HUES6 (cell line): ENCODE measurements around the gene ENTPD8.
"Not testable (repeated sequence)": the region's sequence is repeated elsewhere in the genome, so short reads cannot be mapped to it uniquely, and the experiment has no call there.

Source experiments
- H3K27ac ChIP-seq: 2 replicates; pipeline ENCODE4 v1.7.0; 2013; ENCODE audit warnings: low read depth, mild to moderate bottlenecking, low read length, inconsistent platforms
- H3K27me3 ChIP-seq: 2 replicates; pipeline ENCODE4 v1.6.1; 2013; ENCODE audit warnings: low read length; ENCODE audit not compliant: control insufficient read depth, insufficient read depth
- H3K36me3 ChIP-seq: 2 replicates; pipeline ENCODE4 v1.6.1; 2013; ENCODE audit warnings: low read length; ENCODE audit not compliant: control insufficient read depth, insufficient read depth
- H3K4me1 ChIP-seq: 2 replicates; pipeline ENCODE4 v1.6.1; 2013; ENCODE audit warnings: low read length; ENCODE audit not compliant: control insufficient read depth, insufficient read depth
- H3K4me3 ChIP-seq: 2 replicates; pipeline ENCODE4 v1.5.1; 2013; ENCODE audit warnings: low read depth, low read length
- H3K9ac ChIP-seq: one replicate; pipeline ENCODE4 v1.6.1; 2013; ENCODE audit warnings: mild to moderate bottlenecking, low read length
- H3K9me3 ChIP-seq: 2 replicates; pipeline ENCODE4 v1.6.1; 2013; ENCODE audit warnings: low read depth, low read length; ENCODE audit not compliant: control insufficient read depth, insufficient read depth

Gene ENTPD8

GRCh38 chr9:137391411-137391754 is 49.8 kb downstream of the ENTPD8 start:
- Histone ChIP-seq H3K27ac (no peak overlapping the region), H3K4me1 (no peaks in the 10 kb centered on the region), H3K9ac (no peak overlapping the region), H3K9me3 (no peaks in the 10 kb centered on the region), H3K27me3 (no peaks in the 10 kb centered on the region), H3K4me3 (no peak overlapping the region), H3K36me3 (no peaks in the 10 kb centered on the region; the same call in 1 of the 2 replicates)

- Histone ChIP-seq H3K9me3 (no peaks in the 10 kb centered on the region), H3K9ac (no peak overlapping the region), H3K27ac (no peak overlapping the region), H3K4me3 (no peak overlapping the region), H3K4me1 (no peaks in the 10 kb centered on the region), H3K27me3 (no peaks in the 10 kb centered on the region), H3K36me3 (no peaks in the 10 kb centered on the region)
Measured at GRCh38 chr9:137390553-137391410, 50.4 kb downstream of the ENTPD8 start.

- no peak overlapping the region for H3K27ac ChIP-seq
- H3K4me3 ChIP-seq, result no peak overlapping the region
- H3K9me3 ChIP-seq, result no peaks in the 10 kb centered on the region
- no peaks in the 10 kb centered on the region for H3K4me1 ChIP-seq
- H3K27me3 ChIP-seq, result no peaks in the 10 kb centered on the region
- H3K36me3 ChIP-seq, result no peaks in the 10 kb centered on the region
- H3K9ac ChIP-seq, result no peak overlapping the region
Measured at GRCh38 chr9:137389428-137389746, 51.8 kb downstream of the ENTPD8 start.

- H3K9ac ChIP-seq, result no peak overlapping the region
- H3K27me3 ChIP-seq, result no peaks in the 10 kb centered on the region
- no peak overlapping the region for H3K4me3 ChIP-seq
- H3K4me1 ChIP-seq, result no peaks in the 10 kb centered on the region
- H3K27ac ChIP-seq, result no peak overlapping the region
- no peaks in the 10 kb centered on the region for H3K9me3 ChIP-seq
- H3K36me3 ChIP-seq, result no peaks in the 10 kb centered on the region
Measured at GRCh38 chr9:137388589-137389427, 52.3 kb downstream of the ENTPD8 start.

GRCh38 chr9:137387891-137388560 is 53.1 kb downstream of the ENTPD8 start:
- H3K27ac ChIP-seq, result no peak overlapping the region
- H3K36me3 ChIP-seq, result no peaks in the 10 kb centered on the region
- no peaks in the 10 kb centered on the region for H3K4me1 ChIP-seq
- no peaks in the 10 kb centered on the region for H3K27me3 ChIP-seq
- no peaks in the 10 kb centered on the region for H3K9me3 ChIP-seq
- H3K9ac ChIP-seq, result no peak overlapping the region
- H3K4me3 ChIP-seq, result no peak overlapping the region

- H3K9ac ChIP-seq, result no peak overlapping the region
- no peak overlapping the region for H3K27ac ChIP-seq
- no peaks in the 10 kb centered on the region for H3K36me3 ChIP-seq
- no peak overlapping the region for H3K4me3 ChIP-seq
- peaks cover 3% of the 10 kb centered on the region; the same call in 1 of the 2 replicates for H3K4me1 ChIP-seq
- no peaks in the 10 kb centered on the region for H3K9me3 ChIP-seq
- H3K27me3 ChIP-seq, result no peaks in the 10 kb centered on the region
Measured at GRCh38 chr9:137387114-137387890, 53.9 kb downstream of the ENTPD8 start.

- H3K4me1 ChIP-seq, H3K9me3 ChIP-seq, H3K9ac ChIP-seq, H3K27ac ChIP-seq, H3K36me3 ChIP-seq, H3K4me3 ChIP-seq, H3K27me3 ChIP-seq: not testable (repeated sequence)
Measured at GRCh38 chr9:137386507-137387113, 54.5 kb downstream of the ENTPD8 start.

- H3K9ac ChIP-seq, result no peak overlapping the region
- peaks cover 3% of the 10 kb centered on the region; the same call in 1 of the 2 replicates for H3K4me1 ChIP-seq
- H3K36me3 ChIP-seq, result no peaks in the 10 kb centered on the region
- H3K27ac ChIP-seq, result no peak overlapping the region
- no peaks in the 10 kb centered on the region for H3K9me3 ChIP-seq
- no peaks in the 10 kb centered on the region for H3K27me3 ChIP-seq
- H3K4me3 ChIP-seq, result no peak overlapping the region
Measured at GRCh38 chr9:137385061-137385655, 56.0 kb downstream of the ENTPD8 start.
